ENCODE data around the gene PIGH.
"Not testable (repeated sequence)": the region's sequence is repeated elsewhere in the genome, so short reads cannot be mapped to it uniquely, and the experiment has no call there.

The PIGH gene

DNA sequence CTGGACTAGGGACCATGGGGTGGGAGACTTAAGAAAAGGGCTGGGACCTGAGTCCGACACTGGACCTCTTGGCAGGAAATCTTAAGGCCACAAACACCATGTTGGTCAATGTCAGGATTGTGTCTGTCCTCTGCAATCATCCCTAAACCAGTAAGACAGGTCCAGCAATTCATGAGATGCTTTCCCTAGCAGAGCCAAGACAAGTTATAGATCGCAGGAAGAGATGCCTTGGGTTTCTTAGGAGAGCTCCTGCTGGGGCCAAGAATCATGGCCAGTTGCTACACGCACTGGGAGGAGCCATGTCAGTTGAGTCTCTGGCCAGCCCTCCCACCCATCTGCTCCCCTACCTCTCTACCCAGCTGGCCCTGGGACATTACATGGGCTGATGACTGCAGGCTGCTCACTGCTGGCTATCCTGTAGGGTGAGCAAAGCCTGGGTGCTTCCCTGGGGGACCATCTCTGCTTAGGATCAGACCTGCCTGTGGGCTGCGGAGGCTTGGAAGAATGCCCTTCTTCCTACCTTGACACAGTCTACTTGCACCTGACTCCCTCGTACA is 52.8 kb downstream of the PIGH start:
- DNase-seq, result no peak

GRCh38 chr14:67544590-67544989 is 55.5 kb downstream of the PIGH start:
- DNase-seq, result no peak

- DNase-seq, result not testable (repeated sequence)
Observed at GRCh38 chr14:67542620-67543019, 57.4 kb downstream of the PIGH start.

DNA sequence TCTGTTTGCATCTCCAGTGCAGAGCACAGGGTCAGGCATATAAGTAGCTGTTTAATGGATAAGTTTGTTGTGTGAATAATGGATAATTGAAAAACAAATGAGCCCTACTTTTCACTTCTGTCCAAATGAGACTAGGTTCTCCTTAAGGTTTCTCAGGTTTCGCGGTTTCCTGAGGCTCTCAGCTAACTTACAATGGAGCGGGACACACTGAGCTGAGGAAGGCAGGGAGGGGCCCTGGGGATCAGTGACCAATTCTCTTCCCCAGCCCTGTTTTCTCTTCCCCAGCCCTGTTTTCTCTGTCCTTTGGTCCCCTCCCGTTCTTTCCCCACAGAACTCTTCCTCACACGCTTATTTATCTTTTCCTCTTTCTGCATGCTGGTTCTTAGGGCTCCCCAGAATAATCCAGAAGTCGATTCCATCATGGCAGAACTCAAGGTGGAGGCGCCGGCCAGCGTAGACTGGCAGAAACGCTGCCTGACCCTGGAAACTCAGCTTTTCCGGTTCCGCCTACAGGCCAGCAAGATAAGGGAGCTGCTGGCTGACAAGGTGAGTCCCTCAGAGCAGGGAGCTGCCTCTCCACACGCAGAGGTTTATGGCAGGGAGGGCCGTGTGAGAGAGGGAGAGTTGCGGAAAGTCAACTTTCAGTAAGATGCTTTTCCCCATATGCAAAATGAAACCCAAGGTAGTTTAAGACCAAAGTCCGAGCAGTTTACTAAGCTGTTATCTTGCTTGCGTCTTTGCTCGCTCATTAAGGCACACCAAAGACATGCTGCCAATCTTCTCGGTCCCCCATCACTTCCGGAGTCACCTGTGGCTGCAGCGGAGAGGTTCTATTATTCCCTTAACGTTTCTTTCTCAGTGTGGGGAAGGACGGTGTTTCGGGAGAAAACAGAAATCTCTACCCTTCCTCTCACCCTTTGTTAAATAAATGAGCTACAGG is 58.4 kb downstream of the PIGH start:
- peak; percentile 24 for DNase-seq

All from OCI-M1 (cell line).